HL-60 (cell line): ENCODE measurements around the gene C6orf132.

Source experiments
- DNase-seq, 2 experiments: peaks; one replicate each; pipeline ENCODE4 v3.0.0-alpha.2; 2010 to 2020; ENCODE audit warnings: low read depth in 1 of 2, low spot score in 1 of 2
- H3K27ac ChIP-seq: fragments of 250-450 bp; sonication (Bioruptor Pico); replicated peaks from 2 replicates; pipeline ENCODE4 v1.5.1; 2020; ENCODE audit warnings: mild to moderate bottlenecking, moderate library complexity
- H3K27me3 ChIP-seq: fragments of 250-450 bp; sonication (Bioruptor Pico); 2 replicates; pipeline ENCODE4 v1.5.1; 2021; ENCODE audit warnings: mild to moderate bottlenecking, moderate library complexity; ENCODE audit not compliant: insufficient read depth, poor library complexity, severe bottlenecking
- H3K4me3 ChIP-seq: replicated peaks from 2 replicates; pipeline ENCODE4 v1.5.1; 2011; ENCODE audit warnings: mild to moderate bottlenecking, control low read depth, low read length; ENCODE audit not compliant: insufficient read depth
- CTCF ChIP-seq: IDR thresholded peaks from one replicate; pipeline ENCODE4 v1.5.1; 2011; ENCODE audit warnings: low read length, control low read depth, inconsistent platforms; ENCODE audit not compliant: insufficient read depth
- GABPA ChIP-seq: IDR thresholded peaks from 2 replicates; pipeline ENCODE4 v1.6.1; 2012; ENCODE audit warnings: low read depth
- POLR2AphosphoS5 ChIP-seq: IDR thresholded peaks from 2 replicates; pipeline ENCODE4 v1.6.1; 2012; ENCODE audit warnings: low read depth
- REST ChIP-seq: IDR thresholded peaks from 2 replicates; pipeline ENCODE4 v1.6.1; 2012; ENCODE audit warnings: low read depth; ENCODE audit not compliant: insufficient replicate concordance
- SPI1 ChIP-seq: IDR thresholded peaks from 2 replicates; pipeline ENCODE4 v1.6.1; 2012; ENCODE audit warnings: low read depth, mild to moderate bottlenecking, borderline replicate concordance

Gene C6orf132

GRCh38 chr6:42124223-42124836 is 18.1 kb downstream of the C6orf132 start:
- no peak for TF ChIP-seq REST
- no peak for TF ChIP-seq GABPA
- no peak for TF ChIP-seq POLR2AphosphoS5
- TF ChIP-seq SPI1, result no peak
- TF ChIP-seq CTCF, result no peak
- H3K27me3 ChIP-seq, result no peaks in the 10 kb centered on the region
- DNase-seq, result no peak
- no peak overlapping the region for H3K27ac ChIP-seq
- H3K4me3 ChIP-seq, result no peak overlapping the region

- no peak for TF ChIP-seq POLR2AphosphoS5
- no peak for TF ChIP-seq SPI1
- no peak for TF ChIP-seq CTCF
- no peak for TF ChIP-seq GABPA
- TF ChIP-seq REST, result no peak
- no peak overlapping the region for H3K4me3 ChIP-seq
- H3K27me3 ChIP-seq, result no peaks in the 10 kb centered on the region
- DNase-seq, result no peak
- H3K27ac ChIP-seq, result no peak overlapping the region
Observed at GRCh38 chr6:42123379-42124103, 18.9 kb downstream of the C6orf132 start.

GRCh38 chr6:42120895-42121865 is 21.2 kb downstream of the C6orf132 start:
- Histone ChIP-seq H3K4me3 (no peak overlapping the region), H3K27me3 (no peaks in the 10 kb centered on the region), H3K27ac (no peak overlapping the region)
- DNase-seq, result no peak
- TF ChIP-seq GABPA, result no peak
- no peak for TF ChIP-seq REST
- TF ChIP-seq CTCF, result no peak
- no peak for TF ChIP-seq SPI1
- no peak for TF ChIP-seq POLR2AphosphoS5
